K562 (cell line): Measurements from ENCODE around the gene ZNF140. TPM values are rescaled to one million over a fixed set of nuclear protein-coding genes. Genes with fewer than 3 reads are reported as not detected.
A peak's percentile ranks its signal among the peaks of the same experiment; 100 is the strongest.

Source experiments
- BHLHE40 ChIP-seq: IDR thresholded peaks from 2 replicates; pipeline ENCODE4 v1.6.1; 2011; ENCODE audit warnings: low read length, improper control_type of control experiment
- CBX2 ChIP-seq: fragments of 200-600 bp; sonication (generic); IDR thresholded peaks from one replicate; pipeline ENCODE4 v1.6.1; 2012; ENCODE audit warnings: mild to moderate bottlenecking, low read length, inconsistent platforms; ENCODE audit not compliant: insufficient read depth, poor library complexity, severe bottlenecking
- CEBPB ChIP-seq: fragments of 450-650 bp; IDR thresholded peaks from 2 replicates; pipeline ENCODE4 v1.6.1; 2016; ENCODE audit warnings: missing genetic modification characterization, missing compliant biosample characterization
- CEBPZ ChIP-seq: fragments of 150-350 bp; IDR thresholded peaks from 2 replicates; pipeline ENCODE4 v1.6.1; 2014; ENCODE audit warnings: low read depth, mild to moderate bottlenecking, low read length, borderline replicate concordance
- FOS ChIP-seq: IDR thresholded peaks from 3 replicates; pipeline ENCODE4 v1.6.1; 2011; ENCODE audit not compliant: insufficient read length; ENCODE audit errors: extremely low read depth
- FOXM1 ChIP-seq, 2 experiments: fragments of 450-650 bp in 1 of 2; sonication (generic) in 1 of 2; formaldehyde crosslinking in 1 of 2; IDR thresholded peaks; 2 replicates each; pipeline versions ENCODE4 v1.6.1 to v1.9.0; 2017 to 2022; ENCODE audit warnings: low read depth in 2 of 2, mild to moderate bottlenecking in 2 of 2, missing genetic modification reagents in 1 of 2, moderate library complexity in 1 of 2
- NCOR1 ChIP-seq: fragments of 450-650 bp; IDR thresholded peaks from 2 replicates; pipeline ENCODE4 v1.6.1; 2016; ENCODE audit warnings: mild to moderate bottlenecking, moderate library complexity
- PHTF2 ChIP-seq: fragments of 250-450 bp; sonication (Bioruptor Pico); IDR thresholded peaks from 2 replicates; pipeline ENCODE4 v1.5.0; 2021; ENCODE audit warnings: mild to moderate bottlenecking
- RBM39 ChIP-seq: fragments of 200-400 bp; formaldehyde crosslinking; optimal IDR thresholded peaks from 2 replicates; pipeline ENCODE3; 2018; ENCODE audit warnings: low read depth, low read length
- RFX5 ChIP-seq: IDR thresholded peaks from 2 replicates; pipeline ENCODE4 v1.6.1; 2011; ENCODE audit warnings: low read depth, mild to moderate bottlenecking, improper control_type of control experiment, low read length
- TARDBP ChIP-seq: fragments of 450-650 bp; IDR thresholded peaks from 2 replicates; pipeline ENCODE4 v1.6.1; 2016
- TRIM24 ChIP-seq, 2 experiments: fragments of 450-650 bp; IDR thresholded peaks; 2 replicates each; pipeline ENCODE4 v1.6.1; 2016
- XRCC3 ChIP-seq: fragments of 450-650 bp; IDR thresholded peaks from 2 replicates; pipeline ENCODE4 v1.6.1; 2017; ENCODE audit warnings: mild to moderate bottlenecking, moderate library complexity
- ZBTB43 ChIP-seq: sonication (generic); formaldehyde crosslinking; IDR thresholded peaks from 2 replicates; pipeline ENCODE4 v1.8.0; 2023; ENCODE audit warnings: mild to moderate bottlenecking, missing genetic modification reagents
- ZBTB7A ChIP-seq: IDR thresholded peaks from 2 replicates; pipeline ENCODE4 v1.6.1; 2011; ENCODE audit warnings: low read depth, mild to moderate bottlenecking, low read length, moderate library complexity, borderline replicate concordance; ENCODE audit not compliant: control insufficient read depth
- ZHX1 ChIP-seq: fragments of 150-350 bp; conservative IDR thresholded peaks from 2 replicates; pipeline ENCODE4 v1.6.1; 2014; ENCODE audit warnings: low read length
- polyA plus RNA-seq, 8 experiments: library from polyadenylated mRNA; depleted of rRNA in 4 of 8; stranded (reverse) in 5 of 8; unstranded in 3 of 8; fragments of >200 nt; fragmentation: Nextera tagmentation in 2 of 8; fragmentation: Illumina TruSeq in 1 of 8; extraction: Ambion mirVana in 2 of 8; extraction: Trizol in 1 of 8; gene quantifications; 2 replicates each; pipeline versions ENCODE4 v1.2.1 to v1.2.3, GENCODE V29; 2011 to 2014; ENCODE audit warnings: inconsistent platforms in 1 of 8, missing spikeins in 1 of 8
- total RNA-seq, 7 experiments: library from RNA; depleted of rRNA in 6 of 7; stranded (reverse); fragments of >200 nt in 6 of 7; fragmentation: Illumina TruSeq in 2 of 7; extraction: Trizol in 2 of 7; gene quantifications; 2 replicates each; pipeline versions ENCODE4 v1.2.1 to v1.2.3, GENCODE V29; 2011 to 2021; ENCODE audit warnings: low replicate concordance in 1 of 7
- TF ChIP-seq, protein P1 (sequence below): fragments of 450-650 bp; IDR thresholded peaks from 2 replicates; pipeline ENCODE4 v1.6.1; 2018; ENCODE audit warnings: mild to moderate bottlenecking, low read depth; ENCODE audit not compliant: partially characterized antibody
- TF ChIP-seq, protein P2 (sequence below): fragments of 450-650 bp; IDR thresholded peaks from 2 replicates; pipeline ENCODE4 v1.6.1; 2017; ENCODE audit warnings: antibody characterized with exemption

Gene ZNF140
- total and polyA plus RNA-seq, 9 of the 15 experiments (the other 6 are each of a cell fraction or from before 2014, with no cell fraction given), result 1.6 to 10.9 (median 5.3) TPM

- TF ChIP-seq FOXM1 (IDR thresholded peaks at IDR 0.05; ENCODE audit: low read depth), result no peak
- TF ChIP-seq FOXM1 (CRISPR knock-in tag; IDR thresholded peaks at IDR 0.05; ENCODE audit: low read depth), result no peak
- no peak for TF ChIP-seq ZHX1
- no peak for TF ChIP-seq RFX5
- TF ChIP-seq TARDBP, result no peak
- TF ChIP-seq RBM39, result no peak
- TF ChIP-seq PHTF2 (CRISPR knock-in tag), result no peak
- TF ChIP-seq BHLHE40, result no peak; the same call in 1 of the 2 replicates
- TF ChIP-seq, protein P1, sequence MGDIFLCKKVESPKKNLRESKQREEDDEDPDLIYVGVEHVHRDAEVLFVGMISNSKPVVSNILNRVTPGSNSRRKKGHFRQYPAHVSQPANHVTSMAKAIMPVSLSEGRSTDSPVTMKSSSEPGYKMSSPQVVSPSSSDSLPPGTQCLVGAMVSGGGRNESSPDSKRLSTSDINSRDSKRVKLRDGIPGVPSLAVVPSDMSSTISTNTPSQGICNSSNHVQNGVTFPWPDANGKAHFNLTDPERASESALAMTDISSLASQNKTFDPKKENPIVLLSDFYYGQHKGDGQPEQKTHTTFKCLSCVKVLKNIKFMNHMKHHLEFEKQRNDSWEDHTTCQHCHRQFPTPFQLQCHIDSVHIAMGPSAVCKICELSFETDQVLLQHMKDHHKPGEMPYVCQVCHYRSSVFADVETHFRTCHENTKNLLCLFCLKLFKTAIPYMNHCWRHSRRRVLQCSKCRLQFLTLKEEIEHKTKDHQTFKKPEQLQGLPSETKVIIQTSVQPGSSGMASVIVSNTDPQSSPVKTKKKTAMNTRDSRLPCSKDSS, result no peak
- no peak for TF ChIP-seq CEBPZ
- peak; percentile 49 to 53; a peak in 2 of 4 replicates for TF ChIP-seq TRIM24 (IDR thresholded peaks at IDR 0.05)
- no peak for TF ChIP-seq CEBPB (tag)
- TF ChIP-seq, protein P2, sequence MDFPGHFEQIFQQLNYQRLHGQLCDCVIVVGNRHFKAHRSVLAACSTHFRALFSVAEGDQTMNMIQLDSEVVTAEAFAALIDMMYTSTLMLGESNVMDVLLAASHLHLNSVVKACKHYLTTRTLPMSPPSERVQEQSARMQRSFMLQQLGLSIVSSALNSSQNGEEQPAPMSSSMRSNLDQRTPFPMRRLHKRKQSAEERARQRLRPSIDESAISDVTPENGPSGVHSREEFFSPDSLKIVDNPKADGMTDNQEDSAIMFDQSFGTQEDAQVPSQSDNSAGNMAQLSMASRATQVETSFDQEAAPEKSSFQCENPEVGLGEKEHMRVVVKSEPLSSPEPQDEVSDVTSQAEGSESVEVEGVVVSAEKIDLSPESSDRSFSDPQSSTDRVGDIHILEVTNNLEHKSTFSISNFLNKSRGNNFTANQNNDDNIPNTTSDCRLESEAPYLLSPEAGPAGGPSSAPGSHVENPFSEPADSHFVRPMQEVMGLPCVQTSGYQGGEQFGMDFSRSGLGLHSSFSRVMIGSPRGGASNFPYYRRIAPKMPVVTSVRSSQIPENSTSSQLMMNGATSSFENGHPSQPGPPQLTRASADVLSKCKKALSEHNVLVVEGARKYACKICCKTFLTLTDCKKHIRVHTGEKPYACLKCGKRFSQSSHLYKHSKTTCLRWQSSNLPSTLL, result no peak
- no peak for TF ChIP-seq FOS
- no peak for TF ChIP-seq CBX2
- TF ChIP-seq ZBTB43, result no peak
- no peak for TF ChIP-seq XRCC3
- TF ChIP-seq NCOR1, result peak; percentile 84
- no peak for TF ChIP-seq ZBTB7A
Measured at GRCh38 chr12:133135747-133136146, 55.0 kb downstream of the ZNF140 start (continued).
